CD4-positive, alpha-beta memory T cell (primary cell): ENCODE results near the gene USP25. TPM values are rescaled to one million over a fixed set of nuclear protein-coding genes. Genes with fewer than 3 reads are reported as not detected.

Experiments
- CTCF ChIA-PET: fragments of 350-600 bp; sonication (Branson Sonifier 250); formaldehyde crosslinking; loops from one replicate; lab custom pipeline; 2021; ENCODE audit warnings: inconsistent platforms; ENCODE audit not compliant: partially characterized antibody; lab: Charles Lee
- POLR2A ChIA-PET: fragments of 350-600 bp; sonication (Branson Sonifier 250); formaldehyde crosslinking; loops from one replicate; lab custom pipeline; 2021; ENCODE audit not compliant: partially characterized antibody; lab: Charles Lee
- DNase-seq, 5 donors: peaks; one replicate each; pipeline versions ENCODE4 v3.0.0 to v3.0.0-alpha.2; 2020 to 2022; ENCODE audit warnings: mixed read lengths in 1 of 5
- H3K27ac ChIP-seq: one replicate; pipeline ENCODE4 v1.7.0; 2013; ENCODE audit warnings: low read depth, low read length
- H3K27me3 ChIP-seq: 2 replicates; pipeline ENCODE4 v1.7.0; 2013; ENCODE audit warnings: mild to moderate bottlenecking, low read length, moderate library complexity; ENCODE audit not compliant: insufficient read depth
- H3K36me3 ChIP-seq: 2 replicates; pipeline ENCODE4 v1.7.0; 2013; ENCODE audit warnings: mild to moderate bottlenecking, low read length, moderate library complexity; ENCODE audit not compliant: insufficient read depth
- H3K4me1 ChIP-seq: 2 replicates; pipeline ENCODE4 v1.7.0; 2013; ENCODE audit warnings: mild to moderate bottlenecking, low read length, moderate library complexity; ENCODE audit not compliant: insufficient read depth
- H3K4me3 ChIP-seq, 2 donors: one replicate each; pipeline ENCODE4 v1.7.0; 2013; ENCODE audit warnings: low read length in 2 of 2, mild to moderate bottlenecking in 1 of 2
- H3K9me3 ChIP-seq, 2 donors: one replicate each; pipeline ENCODE4 v1.7.0; 2013; ENCODE audit warnings: low read length in 2 of 2, control low read depth in 1 of 2; ENCODE audit not compliant: control insufficient read depth in 1 of 2
- H3K27ac Mint-ChIP-seq, 7 donors: one replicate each; pipeline ENCODE4 v1.8.0; 2020 to 2021; ENCODE audit warnings: mixed read lengths in 7 of 7, mild to moderate bottlenecking in 6 of 7, inconsistent platforms in 3 of 7, moderate library complexity in 3 of 7
- H3K27me3 Mint-ChIP-seq, 2 donors: one replicate each; pipeline ENCODE4 v1.8.0; 2020 to 2021; ENCODE audit warnings: mixed read lengths in 2 of 2
- H3K36me3 Mint-ChIP-seq, 2 donors: one replicate each; pipeline ENCODE4 v1.8.0; 2020 to 2021; ENCODE audit warnings: mixed read lengths in 2 of 2, inconsistent platforms in 1 of 2, mild to moderate bottlenecking in 1 of 2
- H3K4me1 Mint-ChIP-seq, 4 donors: one replicate each; pipeline ENCODE4 v1.8.0; 2020 to 2021; ENCODE audit warnings: mixed read lengths in 4 of 4, mild to moderate bottlenecking in 1 of 4
- H3K4me3 Mint-ChIP-seq, 8 donors: one replicate each; pipeline ENCODE4 v1.8.0; 2020 to 2021; ENCODE audit warnings: mixed read lengths in 8 of 8, mild to moderate bottlenecking in 7 of 8, moderate library complexity in 6 of 8, inconsistent platforms in 3 of 8
- H3K9me3 Mint-ChIP-seq, 8 donors: one replicate each; pipeline ENCODE4 v1.8.0; 2020 to 2021; ENCODE audit warnings: mixed read lengths in 8 of 8, mild to moderate bottlenecking in 5 of 8, inconsistent platforms in 3 of 8, moderate library complexity in 1 of 8
- intact Hi-C: fragments of 100-400 bp; cut with micrococcal nuclease; formaldehyde crosslinking; loops from one replicate; pipeline ENCODE4 v1.15.1; 2023
- polyA plus RNA-seq, 2 donors: library from polyadenylated mRNA; unstranded; fragments of 300-500 nt; fragmentation: Illumina TruSeq; gene quantifications; one replicate each; pipeline ENCODE4 v1.2.3, GENCODE V29; 2021
- total RNA-seq, 2 experiments: library from RNA; stranded (reverse); gene quantifications; one replicate each; pipeline ENCODE4 v1.2.3, GENCODE V29; 2021

Gene USP25
- total and polyA plus RNA-seq, 4 experiments from 2014 or later, result 6.2 to 73.5 (median 49.1) TPM

DNA sequence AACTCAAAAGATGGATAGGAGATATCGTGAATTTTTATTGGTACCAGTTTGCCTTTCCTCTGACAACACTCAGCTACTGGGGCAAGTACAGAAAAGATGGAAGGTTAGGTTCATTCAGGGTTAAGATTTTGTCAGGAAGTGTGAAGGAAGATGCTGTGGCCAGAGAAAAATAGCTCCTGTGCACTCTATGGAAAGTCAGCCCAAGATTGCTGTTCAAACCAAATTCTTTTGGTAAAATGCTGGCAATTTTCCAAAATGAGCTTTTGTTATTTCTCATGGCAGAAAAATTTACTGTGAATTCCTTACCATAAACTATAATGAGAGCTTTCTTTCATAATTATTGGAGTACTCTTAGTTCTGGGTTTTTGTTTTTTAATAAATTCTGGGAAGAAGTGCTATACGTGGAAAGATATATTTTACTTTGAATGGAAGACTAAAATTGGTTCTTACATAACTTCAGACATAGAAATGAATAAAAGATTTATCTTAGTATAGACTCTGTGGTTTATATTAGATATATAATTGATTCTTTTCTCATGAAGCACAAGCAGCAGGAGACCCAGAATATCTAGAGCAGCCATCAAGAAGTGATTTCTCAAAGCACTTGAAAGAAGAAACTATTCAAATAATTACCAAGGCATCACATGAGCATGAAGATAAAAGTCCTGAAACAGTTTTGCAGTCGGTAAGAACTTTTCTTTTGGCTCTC, 112.2 kb downstream of the USP25 start:
- Mint-ChIP-seq H3K4me3 (no peak overlapping the region), H3K27me3 (no peaks in the 10 kb centered on the region), H3K36me3 (peaks cover 13 to 32% of the 10 kb centered on the region in 2 donors), H3K4me1 (peaks cover 0 to 1% (median 0%) of the 10 kb centered on the region in 4 donors), H3K9me3 (no peaks in the 10 kb centered on the region), H3K27ac (no peak overlapping the region)
- CTCF ChIA-PET, result interaction anchor here (1.1 kb wide), 1 partner anchor 16 kb away, joined by 3 read pairs; no protein-coding TSS in a partner anchor
- no peaks in the 10 kb centered on the region for H3K27me3 ChIP-seq
- peaks cover 6% of the 10 kb centered on the region for H3K36me3 ChIP-seq
- H3K27ac ChIP-seq, result no peak overlapping the region
- intact Hi-C loops, result no loop called here
- H3K4me1 ChIP-seq, result no peaks in the 10 kb centered on the region
- H3K9me3 ChIP-seq, result no peaks in the 10 kb centered on the region
- POLR2A ChIA-PET, result no interaction called here
- no peak overlapping the region for H3K4me3 ChIP-seq
- no peak for DNase-seq

GRCh38 chr21:15842565-15842880, 112.7 kb downstream of the USP25 start:
- Mint-ChIP-seq H3K27ac (no peak overlapping the region), H3K27me3 (no peaks in the 10 kb centered on the region), H3K4me3 (no peak overlapping the region), H3K4me1 (peaks cover 0 to 1% (median 0%) of the 10 kb centered on the region in 4 donors), H3K9me3 (no peaks in the 10 kb centered on the region), H3K36me3 (peaks cover 13 to 30% of the 10 kb centered on the region in 2 donors)
- no peaks in the 10 kb centered on the region for H3K4me1 ChIP-seq
- POLR2A ChIA-PET, result no interaction called here
- no peaks in the 10 kb centered on the region for H3K27me3 ChIP-seq
- peaks cover 6% of the 10 kb centered on the region for H3K36me3 ChIP-seq
- intact Hi-C loops, result no loop called here
- no peaks in the 10 kb centered on the region for H3K9me3 ChIP-seq
- H3K4me3 ChIP-seq, result no peak overlapping the region
- no peak overlapping the region for H3K27ac ChIP-seq
- no peak for DNase-seq
- CTCF ChIA-PET, result no interaction called here

DNA sequence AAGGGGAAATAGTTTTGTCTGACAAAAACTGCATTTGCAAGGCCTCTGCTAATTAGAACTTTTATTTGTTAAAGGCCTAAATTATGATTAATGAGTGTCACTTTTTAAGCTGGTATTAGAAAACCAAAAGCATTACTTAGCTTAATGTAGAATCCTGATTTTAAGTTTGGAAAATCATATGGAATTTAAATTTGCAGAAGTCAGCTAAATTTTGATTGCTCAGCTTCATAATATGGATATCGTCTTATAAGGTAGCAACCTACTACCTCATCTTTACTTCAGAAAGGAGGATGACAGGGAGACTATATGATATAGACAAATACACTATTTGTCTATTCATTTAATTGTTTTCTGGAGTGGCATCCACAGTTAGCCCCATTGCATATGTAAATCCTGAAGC, 114.0 kb downstream of the USP25 start:
- no peak overlapping the region for H3K4me3 ChIP-seq
- H3K27ac ChIP-seq, result no peak overlapping the region
- Mint-ChIP-seq H3K9me3 (no peaks in the 10 kb centered on the region), H3K36me3 (peaks cover 13 to 30% of the 10 kb centered on the region in 2 donors), H3K27ac (peak overlapping the region in 1 of 7 donors; percentile 14), H3K27me3 (no peaks in the 10 kb centered on the region), H3K4me3 (no peak overlapping the region), H3K4me1 (peaks cover 0 to 3% (median 0%) of the 10 kb centered on the region in 4 donors)
- ChIA-PET CTCF (no interaction called here), POLR2A (no interaction called here)
- H3K9me3 ChIP-seq, result no peaks in the 10 kb centered on the region
- H3K4me1 ChIP-seq, result no peaks in the 10 kb centered on the region
- no peak for DNase-seq
- peaks cover 10% of the 10 kb centered on the region for H3K36me3 ChIP-seq
- H3K27me3 ChIP-seq, result no peaks in the 10 kb centered on the region
- intact Hi-C loops, result no loop called here

DNA sequence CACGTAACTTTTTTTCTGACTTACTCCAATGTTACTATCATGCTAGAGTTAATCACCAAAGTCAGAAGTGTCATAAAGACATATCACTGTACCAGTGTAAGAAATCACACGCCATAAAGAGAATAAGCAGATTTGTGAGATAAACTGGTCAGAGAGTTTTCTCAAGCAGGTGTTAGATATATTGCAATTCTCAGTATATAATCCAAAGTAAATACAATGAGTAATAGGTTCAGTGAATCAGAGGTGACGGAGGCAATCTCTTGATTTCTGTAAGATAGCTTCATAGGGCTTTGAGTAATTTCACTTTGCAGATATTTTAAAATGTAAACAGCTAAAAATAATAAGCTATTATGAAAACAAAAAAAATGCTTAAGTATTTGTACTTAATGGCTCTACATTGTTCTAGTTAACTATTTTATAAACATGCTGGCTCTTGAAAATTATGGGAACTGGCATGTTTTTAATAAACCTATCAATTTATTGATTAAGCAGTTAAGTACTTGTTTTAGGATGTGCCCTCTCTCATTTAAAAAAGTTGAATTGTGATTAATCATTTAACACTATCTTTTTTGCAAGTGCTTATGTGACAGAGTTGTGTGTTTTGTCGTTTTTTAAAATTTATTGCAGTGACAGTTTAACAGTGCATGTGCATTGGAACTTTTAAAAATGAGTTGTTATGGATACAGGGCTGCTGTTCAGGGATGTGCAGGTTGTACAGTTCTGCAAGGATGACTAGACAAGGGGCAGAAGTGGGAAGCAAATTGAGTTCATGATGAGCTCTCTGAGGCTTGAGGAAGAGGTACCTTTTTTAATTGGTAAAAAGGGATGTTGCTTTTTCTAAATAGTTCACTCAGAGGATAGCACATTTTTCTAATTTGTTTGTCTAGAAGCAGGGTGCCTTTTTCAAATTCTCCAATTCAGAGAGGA, 119.1 kb downstream of the USP25 start:
- Mint-ChIP-seq H3K27ac (peak overlapping the region in 1 of 7 donors; percentile 48), H3K36me3 (peaks cover 17 to 29% of the 10 kb centered on the region in 2 donors), H3K9me3 (no peaks in the 10 kb centered on the region), H3K27me3 (no peaks in the 10 kb centered on the region), H3K4me1 (peaks cover 0 to 5% (median 1%) of the 10 kb centered on the region in 4 donors), H3K4me3 (no peak overlapping the region)
- intact Hi-C loops, result no loop called here
- ChIA-PET POLR2A (no interaction called here), CTCF (no interaction called here)
- H3K9me3 ChIP-seq, result no peaks in the 10 kb centered on the region
- no peaks in the 10 kb centered on the region for H3K4me1 ChIP-seq
- H3K27me3 ChIP-seq, result no peaks in the 10 kb centered on the region
- H3K4me3 ChIP-seq, result no peak overlapping the region
- DNase-seq, result no peak
- H3K36me3 ChIP-seq, result peaks cover 4% of the 10 kb centered on the region
- H3K27ac ChIP-seq, result no peak overlapping the region

- ChIA-PET CTCF (no interaction called here), POLR2A (no interaction called here)
- no peaks in the 10 kb centered on the region for H3K9me3 Mint-ChIP-seq
- no peak overlapping the region for H3K4me3 Mint-ChIP-seq
- Histone ChIP-seq H3K27ac (no peak overlapping the region), H3K9me3 (no peaks in the 10 kb centered on the region), H3K27me3 (no peaks in the 10 kb centered on the region), H3K36me3 (peaks cover 4% of the 10 kb centered on the region), H3K4me1 (no peaks in the 10 kb centered on the region), H3K4me3 (no peak overlapping the region)
- H3K27me3 Mint-ChIP-seq, result no peaks in the 10 kb centered on the region
- H3K27ac Mint-ChIP-seq, result no peak overlapping the region
- DNase-seq, result no peak
- H3K36me3 Mint-ChIP-seq, result peaks cover 28 to 31% of the 10 kb centered on the region in 2 donors
- peaks cover 0 to 6% (median 3%) of the 10 kb centered on the region in 4 donors for H3K4me1 Mint-ChIP-seq
- intact Hi-C loops, result no loop called here
Measured at GRCh38 chr21:15849927-15850326, 120.1 kb downstream of the USP25 start.

GRCh38 chr21:15850645-15851044, 120.9 kb downstream of the USP25 start:
- intact Hi-C loops, result no loop called here
- H3K36me3 Mint-ChIP-seq, result peaks cover 33 to 34% of the 10 kb centered on the region in 2 donors
- peaks cover 0 to 6% (median 4%) of the 10 kb centered on the region in 4 donors for H3K4me1 Mint-ChIP-seq
- H3K27me3 ChIP-seq, result no peaks in the 10 kb centered on the region
- H3K9me3 Mint-ChIP-seq, result peaks cover 0 to 1% (median 0%) of the 10 kb centered on the region in 8 donors
- POLR2A ChIA-PET, result no interaction called here
- no peak overlapping the region for H3K27ac Mint-ChIP-seq
- H3K4me3 Mint-ChIP-seq, result no peak overlapping the region
- H3K9me3 ChIP-seq, result no peaks in the 10 kb centered on the region
- no peak overlapping the region for H3K27ac ChIP-seq
- H3K4me3 ChIP-seq, result no peak overlapping the region
- CTCF ChIA-PET, result no interaction called here
- peaks cover 4% of the 10 kb centered on the region for H3K36me3 ChIP-seq
- H3K4me1 ChIP-seq, result no peaks in the 10 kb centered on the region
- H3K27me3 Mint-ChIP-seq, result no peaks in the 10 kb centered on the region
- DNase-seq, result no peak

DNA sequence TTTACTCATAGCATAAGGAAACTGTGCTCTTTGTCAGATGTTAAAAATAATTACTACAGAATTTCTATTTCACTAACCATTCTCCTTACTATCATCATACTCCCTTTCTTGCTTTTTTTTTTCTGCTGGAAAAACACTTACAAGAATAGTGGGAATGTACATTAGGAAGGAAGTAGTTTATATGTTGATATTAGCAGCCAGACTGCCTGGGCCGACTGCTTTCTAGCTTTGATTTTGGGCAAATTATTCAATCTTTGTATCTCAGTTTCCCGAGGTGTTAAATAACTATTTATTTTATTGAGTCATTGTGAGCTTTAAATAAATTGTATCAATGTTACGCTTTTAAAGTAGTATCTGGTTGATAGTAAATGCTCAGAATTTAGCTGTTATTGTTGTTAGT, 122.4 kb downstream of the USP25 start:
- Mint-ChIP-seq H3K36me3 (peaks cover 37 to 38% of the 10 kb centered on the region in 2 donors), H3K4me1 (peaks cover 4 to 11% (median 7%) of the 10 kb centered on the region in 4 donors), H3K27ac (no peak overlapping the region), H3K27me3 (no peaks in the 10 kb centered on the region), H3K4me3 (no peak overlapping the region), H3K9me3 (peaks cover 0 to 4% (median 0%) of the 10 kb centered on the region in 8 donors)
- ChIA-PET POLR2A (no interaction called here), CTCF (interaction anchor here (0.9 kb wide), 1 partner anchor 370 kb away, joined by 3 read pairs; no protein-coding TSS in a partner anchor)
- Histone ChIP-seq H3K27ac (no peak overlapping the region), H3K4me3 (no peak overlapping the region), H3K4me1 (peaks cover 6% of the 10 kb centered on the region), H3K36me3 (peaks cover 4% of the 10 kb centered on the region), H3K9me3 (no peaks in the 10 kb centered on the region), H3K27me3 (no peaks in the 10 kb centered on the region)
- no peak for DNase-seq
- intact Hi-C loops, result no loop called here
